HepG2 (cell line): ENCODE measurements around the gene LDLRAD3. TPM values are rescaled to one million over a fixed set of nuclear protein-coding genes. Genes with fewer than 3 reads are reported as not detected.

Experiments used
- ATAC-seq: fragments of 200-7000 bp; cut with Tn5 transposase; 3 replicates; pipeline ENCODE4 v1.9.1; 2020; ENCODE audit warnings: mild to moderate bottlenecking, moderate library complexity
- BruUV-seq: library from RNA; stranded (reverse); fragments of 400-500 nt; replicated peaks from 2 replicates; lab custom pipeline; 2021; lab: Mats Ljungman, UMichigan
- CTCF ChIA-PET: fragments of 300-600 bp; formaldehyde crosslinking; extraction: SDS; loops from one replicate; lab custom pipeline; 2021; ENCODE audit warnings: low total read pairs, inconsistent platforms, low intra/inter-chr PET ratio; lab: Yijun Ruan, JAX
- POLR2A ChIA-PET: fragments of 350-600 bp; sonication (Branson Sonifier 250); formaldehyde crosslinking; loops from one replicate; lab custom pipeline; 2020; ENCODE audit warnings: antibody characterized with exemption, inconsistent platforms; lab: Yijun Ruan, JAX
- DNase-seq: peaks from one replicate; pipeline ENCODE4 v3.0.0-alpha.2; 2015; ENCODE audit warnings: low spot score
- FAIRE-seq: peaks from 3 replicates; lab custom pipeline; 2011; peaks lifted over from hg19 to GRCh38; lab: Jason Lieb, UNC
- H2AFZ ChIP-seq: one replicate; pipeline ENCODE4 v1.6.1; 2011; ENCODE audit warnings: low read length, inconsistent platforms
- H3K27ac ChIP-seq: fragments of 300-600 bp; 3 replicates; pipeline ENCODE4 v1.8.0; 2011; ENCODE audit warnings: mixed run types, mild to moderate bottlenecking, mixed read lengths, low read length, inconsistent platforms; ENCODE audit not compliant: insufficient read depth; ENCODE audit errors: extremely low read length
- H3K27me3 ChIP-seq, 2 experiments: fragments of 200-600 bp in 1 of 2; 2 replicates in 1 of 2; 3 replicates in 1 of 2; pipeline versions ENCODE4 v1.6.0 to v1.8.0; 2011; ENCODE audit warnings: low read length in 2 of 2, mild to moderate bottlenecking in 2 of 2, moderate library complexity in 2 of 2, inconsistent platforms in 1 of 2; ENCODE audit not compliant: insufficient read depth in 2 of 2, control insufficient read depth in 1 of 2
- H3K36me3 ChIP-seq, 2 experiments: fragments of 200-600 bp in 1 of 2; replicated peaks in 1 of 2; 2 replicates in 1 of 2; 3 replicates in 1 of 2; pipeline versions ENCODE4 v1.5.1 to v1.8.0; 2011; ENCODE audit warnings: low read length in 2 of 2, inconsistent platforms in 1 of 2; ENCODE audit not compliant: insufficient read depth in 2 of 2, control insufficient read depth in 1 of 2
- H3K4me1 ChIP-seq: 2 replicates; pipeline ENCODE4 v1.5.1; 2012; ENCODE audit warnings: low read length, inconsistent platforms; ENCODE audit not compliant: insufficient read depth
- H3K4me2 ChIP-seq: 2 replicates; pipeline ENCODE4 v1.6.0; 2011; ENCODE audit warnings: low read depth, low read length, inconsistent platforms
- H3K4me3 ChIP-seq, 3 experiments: fragments of 200-600 bp in 1 of 3; sonication (generic), shearing (Covaris generic) in 1 of 3; replicated peaks in 1 of 3; 2 replicates each; pipeline ENCODE4 v1.5.1; 2011 to 2016; ENCODE audit warnings: low read length in 3 of 3, inconsistent platforms in 2 of 3, low read depth in 2 of 3, mild to moderate bottlenecking in 2 of 3, control low read depth in 1 of 3, mixed read lengths in 1 of 3; ENCODE audit not compliant: insufficient read depth in 1 of 3
- H3K79me2 ChIP-seq: one replicate; pipeline ENCODE4 v1.6.1; 2011; ENCODE audit warnings: low read length, inconsistent platforms; ENCODE audit not compliant: insufficient read depth
- H3K9ac ChIP-seq: 2 replicates; pipeline ENCODE4 v1.6.0; 2011; ENCODE audit warnings: mild to moderate bottlenecking, low read depth, low read length, inconsistent platforms; ENCODE audit not compliant: insufficient read depth
- H3K9me3 ChIP-seq: 2 replicates; pipeline ENCODE4 v1.5.1; 2012; ENCODE audit warnings: mild to moderate bottlenecking, low read length
- H4K20me1 ChIP-seq: 2 replicates; pipeline ENCODE4 v1.6.0; 2011; ENCODE audit warnings: inconsistent platforms, mild to moderate bottlenecking, low read length, moderate library complexity; ENCODE audit not compliant: insufficient read depth
- KAT7 ChIP-seq: IDR thresholded peaks from 2 replicates; pipeline ENCODE4 v1.6.1; 2018; ENCODE audit warnings: borderline replicate concordance, missing compliant biosample characterization
- KDM1A ChIP-seq: IDR thresholded peaks from 2 replicates; pipeline ENCODE4 v1.6.1; 2016; ENCODE audit warnings: missing compliant biosample characterization
- MEF2D ChIP-seq: sonication (generic); formaldehyde crosslinking; IDR thresholded peaks from 2 replicates; pipeline ENCODE4 v1.5.1; 2020; ENCODE audit warnings: mild to moderate bottlenecking, missing genetic modification reagents
- NRL ChIP-seq: sonication (generic); formaldehyde crosslinking; IDR thresholded peaks from 2 replicates; pipeline ENCODE4 v1.5.0; 2020; ENCODE audit warnings: missing genetic modification reagents, mild to moderate bottlenecking, moderate library complexity, borderline replicate concordance
- PHB2 ChIP-seq: fragments of 450-650 bp; IDR thresholded peaks from 2 replicates; pipeline ENCODE4 v1.6.1; 2018; ENCODE audit not compliant: partially characterized antibody
- ZNF230 ChIP-seq: sonication (generic); formaldehyde crosslinking; IDR thresholded peaks from 2 replicates; pipeline ENCODE4 v1.4.0; 2020; ENCODE audit warnings: mild to moderate bottlenecking, missing genetic modification reagents
- WGBS: methylation state at CpG from one replicate; pipeline ENCODE4 v1.1.6; 2017; ENCODE audit warnings: low lambda C conversion rate; 5-methylcytosine and 5-hydroxymethylcytosine counted together
- in situ Hi-C: cut with HindIII; loops from 2 replicates; pipeline ENCODE4 v1.10.0; 2017; ENCODE audit warnings: low pct_unique_long_range_greater_than_20kb; ENCODE audit not compliant: extremely low pct_ligation_motif_present
- intact Hi-C: fragments of 100-400 bp; cut with micrococcal nuclease; formaldehyde crosslinking; loops from one replicate; pipeline ENCODE4 v1.10.0; 2022; ENCODE audit not compliant: unreplicated experiment
- polyA plus RNA-seq, 8 experiments: library from polyadenylated mRNA; depleted of rRNA in 3 of 8; stranded (reverse) in 7 of 8; unstranded in 1 of 8; fragments of >200 nt; fragmentation: Illumina TruSeq in 4 of 8; extraction: Trizol in 4 of 8; gene quantifications; 2 replicates each; pipeline versions ENCODE4 v1.2.1 to v1.2.3, GENCODE V29; 2011 to 2016; ENCODE audit warnings: low read depth in 4 of 8, missing spikeins in 1 of 8, mixed read lengths in 1 of 8; ENCODE audit not compliant: insufficient read depth in 1 of 8
- total RNA-seq, 5 experiments: library from RNA; depleted of rRNA; stranded (reverse); fragments of >200 nt; fragmentation: Illumina TruSeq; extraction: Trizol; gene quantifications; 2 replicates each; pipeline ENCODE4 v1.2.3, GENCODE V29; 2016; ENCODE audit warnings: low read depth in 1 of 5
- TF ChIP-seq, protein P1 (sequence below): sonication (generic); formaldehyde crosslinking; IDR thresholded peaks from 2 replicates; pipeline ENCODE4 v1.4.0; 2020; ENCODE audit warnings: missing genetic modification reagents
- TF ChIP-seq, protein P2 (sequence below): sonication (generic); formaldehyde crosslinking; IDR thresholded peaks from 2 replicates; pipeline ENCODE4 v1.5.1; 2020; ENCODE audit warnings: missing genetic modification reagents, mild to moderate bottlenecking, borderline replicate concordance
- TF ChIP-seq, protein P3 (sequence below): sonication (generic); formaldehyde crosslinking; IDR thresholded peaks from 2 replicates; pipeline ENCODE4 v1.4.0; 2020; ENCODE audit warnings: missing genetic modification reagents

The LDLRAD3 gene
- total and polyA plus RNA-seq, 2 of the 13 experiments (the other 11 are each of a cell fraction or from before 2014, with no cell fraction given): 0.50 to 0.60 TPM

DNA sequence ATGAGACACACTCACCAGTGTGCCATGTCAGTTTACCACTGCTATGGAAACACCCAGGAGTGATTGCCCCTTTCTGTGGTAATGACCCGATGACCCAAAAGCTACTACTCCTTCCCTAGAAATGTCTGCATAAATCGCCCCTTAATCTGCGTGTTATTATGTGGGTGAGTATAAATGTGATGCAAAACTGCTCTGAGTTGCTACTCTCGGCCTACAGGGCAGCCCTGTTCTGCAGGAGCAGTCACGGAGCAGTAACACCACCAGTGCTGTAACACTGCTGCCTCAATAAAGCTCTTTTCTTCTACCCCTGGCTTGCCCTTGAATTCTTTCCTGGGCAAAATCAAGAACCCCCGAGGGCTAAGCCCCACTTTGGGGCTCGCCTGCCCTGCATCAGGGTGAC is 9.6 kb upstream of the LDLRAD3 start:
- no TSS peak for BruUV-seq
- Histone ChIP-seq H3K27me3 (peaks cover 0 to 24% of the 10 kb centered on the region in 2 experiments; a peak in 3 of 5 replicates), H3K4me3 (no peak overlapping the region), H3K36me3 (no peaks in the 10 kb centered on the region), H3K9ac (no peak overlapping the region), H3K4me1 (no peaks in the 10 kb centered on the region), H3K79me2 (no peaks in the 10 kb centered on the region), H3K9me3 (no peaks in the 10 kb centered on the region), H3K27ac (no peak overlapping the region), H4K20me1 (no peaks in the 10 kb centered on the region), H3K4me2 (no peak overlapping the region), H2AFZ (no peak overlapping the region)
- CTCF ChIA-PET: no interaction called here
- intact Hi-C loops (no loop called here), in situ Hi-C loops (no loop called here)
- no peak for ATAC-seq
- DNase-seq: no peak
- POLR2A ChIA-PET: no interaction called here
- no peak for FAIRE-seq
- WGBS: 0% methylated on average over 7 of the region's 7 CpGs
- TF ChIP-seq, protein P1, sequence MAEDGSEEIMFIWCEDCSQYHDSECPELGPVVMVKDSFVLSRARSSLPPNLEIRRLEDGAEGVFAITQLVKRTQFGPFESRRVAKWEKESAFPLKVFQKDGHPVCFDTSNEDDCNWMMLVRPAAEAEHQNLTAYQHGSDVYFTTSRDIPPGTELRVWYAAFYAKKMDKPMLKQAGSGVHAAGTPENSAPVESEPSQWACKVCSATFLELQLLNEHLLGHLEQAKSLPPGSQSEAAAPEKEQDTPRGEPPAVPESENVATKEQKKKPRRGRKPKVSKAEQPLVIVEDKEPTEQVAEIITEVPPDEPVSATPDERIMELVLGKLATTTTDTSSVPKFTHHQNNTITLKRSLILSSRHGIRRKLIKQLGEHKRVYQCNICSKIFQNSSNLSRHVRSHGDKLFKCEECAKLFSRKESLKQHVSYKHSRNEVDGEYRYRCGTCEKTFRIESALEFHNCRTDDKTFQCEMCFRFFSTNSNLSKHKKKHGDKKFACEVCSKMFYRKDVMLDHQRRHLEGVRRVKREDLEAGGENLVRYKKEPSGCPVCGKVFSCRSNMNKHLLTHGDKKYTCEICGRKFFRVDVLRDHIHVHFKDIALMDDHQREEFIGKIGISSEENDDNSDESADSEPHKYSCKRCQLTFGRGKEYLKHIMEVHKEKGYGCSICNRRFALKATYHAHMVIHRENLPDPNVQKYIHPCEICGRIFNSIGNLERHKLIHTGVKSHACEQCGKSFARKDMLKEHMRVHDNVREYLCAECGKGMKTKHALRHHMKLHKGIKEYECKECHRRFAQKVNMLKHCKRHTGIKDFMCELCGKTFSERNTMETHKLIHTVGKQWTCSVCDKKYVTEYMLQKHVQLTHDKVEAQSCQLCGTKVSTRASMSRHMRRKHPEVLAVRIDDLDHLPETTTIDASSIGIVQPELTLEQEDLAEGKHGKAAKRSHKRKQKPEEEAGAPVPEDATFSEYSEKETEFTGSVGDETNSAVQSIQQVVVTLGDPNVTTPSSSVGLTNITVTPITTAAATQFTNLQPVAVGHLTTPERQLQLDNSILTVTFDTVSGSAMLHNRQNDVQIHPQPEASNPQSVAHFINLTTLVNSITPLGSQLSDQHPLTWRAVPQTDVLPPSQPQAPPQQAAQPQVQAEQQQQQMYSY: no peak
- TF ChIP-seq, protein P2, sequence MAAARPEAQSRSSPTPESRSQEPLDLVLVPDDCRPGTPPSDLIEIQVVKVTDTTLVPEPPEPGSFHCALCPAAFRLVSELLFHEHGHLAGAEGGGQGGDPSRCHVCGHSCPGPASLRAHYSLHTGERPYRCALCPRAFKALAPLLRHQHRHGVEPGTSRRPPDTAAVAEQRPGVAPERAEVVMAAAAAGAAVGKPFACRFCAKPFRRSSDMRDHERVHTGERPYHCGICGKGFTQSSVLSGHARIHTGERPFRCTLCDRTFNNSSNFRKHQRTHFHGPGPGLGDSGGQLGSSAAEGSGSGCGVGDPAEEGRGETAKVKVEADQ (CRISPR knock-in tag): no peak
- TF ChIP-seq, protein P3, sequence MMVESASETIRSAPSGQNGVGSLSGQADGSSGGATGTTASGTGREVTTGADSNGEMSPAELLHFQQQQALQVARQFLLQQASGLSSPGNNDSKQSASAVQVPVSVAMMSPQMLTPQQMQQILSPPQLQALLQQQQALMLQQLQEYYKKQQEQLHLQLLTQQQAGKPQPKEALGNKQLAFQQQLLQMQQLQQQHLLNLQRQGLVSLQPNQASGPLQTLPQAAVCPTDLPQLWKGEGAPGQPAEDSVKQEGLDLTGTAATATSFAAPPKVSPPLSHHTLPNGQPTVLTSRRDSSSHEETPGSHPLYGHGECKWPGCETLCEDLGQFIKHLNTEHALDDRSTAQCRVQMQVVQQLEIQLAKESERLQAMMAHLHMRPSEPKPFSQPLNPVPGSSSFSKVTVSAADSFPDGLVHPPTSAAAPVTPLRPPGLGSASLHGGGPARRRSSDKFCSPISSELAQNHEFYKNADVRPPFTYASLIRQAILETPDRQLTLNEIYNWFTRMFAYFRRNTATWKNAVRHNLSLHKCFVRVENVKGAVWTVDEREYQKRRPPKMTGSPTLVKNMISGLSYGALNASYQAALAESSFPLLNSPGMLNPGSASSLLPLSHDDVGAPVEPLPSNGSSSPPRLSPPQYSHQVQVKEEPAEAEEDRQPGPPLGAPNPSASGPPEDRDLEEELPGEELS (CRISPR knock-in tag): no peak
- TF ChIP-seq PHB2 (no peak), NRL (CRISPR knock-in tag) (no peak), MEF2D (CRISPR knock-in tag) (no peak), KDM1A (CRISPR knock-in tag) (no peak), KAT7 (CRISPR knock-in tag) (no peak), ZNF230 (no peak)
